Neural cell (in vitro differentiated cells): ENCODE results near the gene SELENOV.

ENCODE experiments used
- CTCF ChIP-seq: fragments of 450-650 bp; IDR thresholded peaks from 2 replicates; pipeline ENCODE4 v1.5.1; 2014; ENCODE audit warnings: antibody characterized with exemption, mild to moderate bottlenecking, moderate library complexity; ENCODE audit not compliant: poor library complexity, severe bottlenecking
- EP300 ChIP-seq: fragments of 450-650 bp; conservative IDR thresholded peaks from 2 replicates; pipeline ENCODE4 v1.6.1; 2014; ENCODE audit warnings: antibody characterized with exemption, mild to moderate bottlenecking, moderate library complexity; ENCODE audit not compliant: poor library complexity, severe bottlenecking
- POLR2AphosphoS5 ChIP-seq: IDR thresholded peaks from 2 replicates; pipeline ENCODE4 v1.6.1; 2012

DNA sequence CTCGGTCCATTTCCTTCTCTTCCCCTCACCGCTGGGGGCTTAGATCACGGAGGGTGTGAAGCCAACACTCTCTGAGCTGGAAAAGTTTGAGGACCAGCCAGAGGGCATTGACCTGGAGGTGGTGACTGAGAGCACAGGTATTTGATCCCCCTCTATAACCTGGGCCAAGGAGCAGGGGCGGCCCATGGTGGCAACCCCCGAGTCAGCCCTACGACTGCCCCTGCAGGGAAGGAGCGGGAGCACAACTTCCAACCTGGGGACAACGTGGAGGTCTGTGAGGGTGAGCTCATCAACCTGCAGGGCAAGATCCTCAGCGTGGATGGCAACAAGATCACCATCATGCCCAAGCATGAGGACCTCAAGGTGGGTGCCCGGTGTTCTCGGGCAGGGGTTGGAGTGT lies 45.9 kb upstream of the SELENOV start:
- no peak for TF ChIP-seq CTCF
- TF ChIP-seq EP300 = no peak
- TF ChIP-seq POLR2AphosphoS5 = no peak
